Pancreas (tissue), 10 donors: ENCODE data around the gene MAP3K19. TPM values are rescaled to one million over a fixed set of nuclear protein-coding genes. Genes with fewer than 3 reads are reported as not detected.
A peak's percentile ranks its signal among the peaks of the same experiment; 100 is the strongest.

Source experiments
- ATAC-seq, 4 donors: fragments of 200-7000 bp; cut with Tn5 transposase; one replicate each; pipeline versions ENCODE4 v1.8.0 to v1.9.1; 2020; ENCODE audit warnings: mild to moderate bottlenecking in 4 of 4, moderate library complexity in 4 of 4
- DNase-seq, 6 donors: peaks; one replicate each; pipeline ENCODE4 v3.0.0-alpha.2; 2020
- FAIRE-seq: peaks from 2 replicates; lab custom pipeline; 2012; peaks lifted over from hg19 to GRCh38; lab: Jason Lieb, UNC
- H3K27ac ChIP-seq, 4 donors: fragments of 200-600 bp; sonication (generic); 1 replicate in 3 of 4; 2 replicates in 1 of 4; pipeline versions ENCODE4 v1.5.0 to v1.8.0; 2020
- H3K27me3 ChIP-seq, 4 donors: fragments of 200-600 bp; one replicate each; pipeline ENCODE4 v1.8.0; 2021
- H3K36me3 ChIP-seq, 3 donors: fragments of 200-600 bp; sonication (generic) in 1 of 3; one replicate each; pipeline versions ENCODE4 v1.5.0 to v1.8.0; 2020 to 2021
- H3K4me1 ChIP-seq, 3 donors: fragments of 200-600 bp; one replicate each; pipeline ENCODE4 v1.8.0; 2021
- H3K4me3 ChIP-seq, 4 donors: fragments of 200-600 bp; sonication (generic) in 2 of 4; one replicate each; pipeline versions ENCODE4 v1.5.0 to v1.8.0; 2020 to 2021
- H3K9me3 ChIP-seq, 4 donors: fragments of 200-600 bp; one replicate each; pipeline ENCODE4 v1.8.0; 2021
- WGBS, 2 donors: extraction: QIAGEN DNeasy Blood & Tissue Kit; methylation state at CpG; one replicate each; pipeline ENCODE4 v1.1.7; 2013; 5-methylcytosine and 5-hydroxymethylcytosine counted together
- intact Hi-C, 3 donors: fragments of 100-400 bp; cut with DNase I; formaldehyde crosslinking; loops; one replicate each; pipeline versions ENCODE4 v1.11.1 to v1.14.2; 2022
- polyA plus RNA-seq, 2 donors: library from polyadenylated mRNA; stranded (reverse); fragments of 200-250 nt; gene quantifications; one replicate each; pipeline ENCODE4 v1.2.3, GENCODE V29; 2013
- total RNA-seq, 6 donors: library from RNA; stranded (reverse); fragmentation: NEBNext Ultra II Directional in 4 of 6; extraction: Animal tissue kit (Norgen Biotek cat#: 25700) in 4 of 6; gene quantifications; one replicate each; pipeline versions ENCODE4 v1.2.1 to v1.2.4, GENCODE V29; 2021 to 2023
- TF ChIP-seq, protein P1 (sequence below), 4 donors: fragments of 200-600 bp; sonication (generic) in 3 of 4; IDR thresholded peaks; one replicate each; pipeline versions ENCODE4 v1.5.0 to v1.8.0; 2021; ENCODE audit warnings: antibody characterized with exemption in 4 of 4
- donor health status: healthy with polysubstance abuse.
- donor health status: DM: no; HTN: no; CAD: no; lungs with moderate emphysema.
- donor health status: DM: no; HTN: no; CAD: no.
- donor health status: control.
- donor health status: control.
- donor health status: Bipolar disorder and iron deficiency.
- donor health status: DM: yes; HTN: yes; CAD: no.
- donor health status: DM: no; HTN: no; CAD: no.
- donor health status: DM: no; HTN: no; CAD: no.
- donor health status: DM: yes; HTN: yes; CAD: no.

The MAP3K19 gene
- total and polyA plus RNA-seq, 8 donors, result not detected

DNA sequence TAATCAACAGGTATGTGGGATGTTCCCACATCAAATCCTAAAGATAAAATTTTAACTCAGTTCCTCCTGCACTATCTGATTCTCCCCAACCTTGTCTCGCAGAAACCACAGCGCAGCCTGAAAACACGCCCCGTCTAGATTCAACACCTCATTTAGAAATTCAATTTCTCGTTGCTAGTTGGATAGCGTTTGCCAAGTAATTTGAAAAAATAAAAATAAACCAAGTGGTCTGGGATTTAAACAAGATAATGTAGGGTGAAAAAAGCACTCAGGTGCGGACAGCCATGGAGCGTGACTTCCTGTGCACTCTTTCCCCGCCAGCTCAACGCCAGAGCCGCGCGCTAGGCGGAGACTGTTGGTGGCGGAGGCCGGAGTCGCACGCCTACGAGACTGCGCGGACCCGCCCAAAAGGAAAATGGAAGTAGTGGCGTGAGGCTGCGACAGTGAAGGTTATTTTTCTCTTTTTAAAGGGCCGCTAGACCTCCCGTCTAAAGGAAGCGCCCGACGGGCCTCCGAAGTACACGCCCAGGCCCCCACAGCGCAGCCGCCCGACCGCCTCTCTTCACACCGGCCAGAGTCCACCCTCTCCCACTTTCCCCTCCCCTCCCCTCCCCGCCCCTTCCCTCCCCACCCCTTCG, 129.2 kb downstream of the MAP3K19 start:
- Histone ChIP-seq H3K36me3 (no peaks in the 10 kb centered on the region), H3K27me3 (no peaks in the 10 kb centered on the region), H3K4me1 (peaks cover 17 to 33% (median 20%) of the 10 kb centered on the region in 3 donors), H3K27ac (peak overlapping the region; percentile 95 to 99 (median 96)), H3K9me3 (no peaks in the 10 kb centered on the region), H3K4me3 (peak overlapping the region; percentile 27 to 88 (median 46))
- 0 to 1% methylated on average over 36 to 38 of the region's 38 CpGs for WGBS, 2 donors
- peak; percentile 91 for FAIRE-seq
- peak in 1 of 6 donors; percentile 88 for DNase-seq
- intact Hi-C loops, result no loop called here
- ATAC-seq, result peak; percentile 79 to 88 (median 81)
- TF ChIP-seq, protein P1, sequence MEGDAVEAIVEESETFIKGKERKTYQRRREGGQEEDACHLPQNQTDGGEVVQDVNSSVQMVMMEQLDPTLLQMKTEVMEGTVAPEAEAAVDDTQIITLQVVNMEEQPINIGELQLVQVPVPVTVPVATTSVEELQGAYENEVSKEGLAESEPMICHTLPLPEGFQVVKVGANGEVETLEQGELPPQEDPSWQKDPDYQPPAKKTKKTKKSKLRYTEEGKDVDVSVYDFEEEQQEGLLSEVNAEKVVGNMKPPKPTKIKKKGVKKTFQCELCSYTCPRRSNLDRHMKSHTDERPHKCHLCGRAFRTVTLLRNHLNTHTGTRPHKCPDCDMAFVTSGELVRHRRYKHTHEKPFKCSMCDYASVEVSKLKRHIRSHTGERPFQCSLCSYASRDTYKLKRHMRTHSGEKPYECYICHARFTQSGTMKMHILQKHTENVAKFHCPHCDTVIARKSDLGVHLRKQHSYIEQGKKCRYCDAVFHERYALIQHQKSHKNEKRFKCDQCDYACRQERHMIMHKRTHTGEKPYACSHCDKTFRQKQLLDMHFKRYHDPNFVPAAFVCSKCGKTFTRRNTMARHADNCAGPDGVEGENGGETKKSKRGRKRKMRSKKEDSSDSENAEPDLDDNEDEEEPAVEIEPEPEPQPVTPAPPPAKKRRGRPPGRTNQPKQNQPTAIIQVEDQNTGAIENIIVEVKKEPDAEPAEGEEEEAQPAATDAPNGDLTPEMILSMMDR (IDR thresholded peaks at IDR 0.05), result peak in 2 of 4 donors; percentile 9 to 20

DNA sequence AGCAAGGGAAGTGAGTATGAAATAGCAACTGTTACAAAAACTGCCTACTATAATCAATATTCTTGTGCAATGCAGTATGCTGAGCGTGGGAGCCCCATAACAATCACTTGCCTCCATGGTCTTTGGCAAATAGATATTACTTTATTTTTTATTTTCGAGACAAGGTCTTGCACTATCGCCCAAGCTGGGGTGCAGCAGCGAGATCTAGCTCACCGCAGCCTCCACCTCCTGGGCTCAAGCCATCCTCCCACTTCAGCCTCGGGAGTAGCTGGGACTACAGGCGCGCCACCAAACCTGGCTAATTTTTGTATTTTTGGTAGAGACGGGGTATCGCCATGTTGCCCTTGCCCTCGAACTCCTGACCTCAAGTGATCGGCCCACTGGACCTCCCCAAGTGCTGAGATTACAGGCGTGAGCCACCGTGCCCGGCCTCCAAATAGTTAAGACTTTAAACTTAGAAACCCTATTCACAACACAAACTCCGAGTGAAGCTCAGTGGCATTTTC, 129.8 kb downstream of the MAP3K19 start:
- no peaks in the 10 kb centered on the region for H3K9me3 ChIP-seq
- peaks cover 12 to 27% (median 16%) of the 10 kb centered on the region in 3 donors for H3K4me1 ChIP-seq
- no peaks in the 10 kb centered on the region for H3K27me3 ChIP-seq
- peak overlapping the region; percentile 27 to 88 (median 46) for H3K4me3 ChIP-seq
- ATAC-seq (peak in 1 of 4 donors; percentile 0), FAIRE-seq (no peak), DNase-seq (peak in 5 of 6 donors; percentile 21 to 55 (median 38))
- intact Hi-C loops, result no loop called here
- H3K36me3 ChIP-seq, result no peaks in the 10 kb centered on the region
- H3K27ac ChIP-seq, result peak overlapping the region; percentile 95 to 99 (median 96)
- 8% methylated on average over 16 of the region's 16 CpGs for WGBS, 2 donors
- TF ChIP-seq, protein P1 (IDR thresholded peaks at IDR 0.05), result no peak

Other genes with a start within 250 kb of the MAP3K19 start
- gene ACMSD, start 208.8 kb downstream of the MAP3K19 start, total RNA-seq, result under 1 TPM in 3 of 6 donors, not detected in 3; 0.12 to 0.24 (median 0.19) TPM
- gene ACMSD, start 208.8 kb downstream of the MAP3K19 start, polyA plus RNA-seq, result 1 to 10 TPM in 1 of 2 donors, under 1 TPM in 1; 0.61 to 3.4 TPM
- 10 to 100 TPM; 17.2 to 32.6 (median 20.8) TPM for gene CCNT2, start 128.6 kb downstream of the MAP3K19 start, total RNA-seq
- 10 to 100 TPM; 10.9 to 21.9 TPM for gene CCNT2, start 128.6 kb downstream of the MAP3K19 start, polyA plus RNA-seq
- gene RAB3GAP1, start 4.8 kb upstream of the MAP3K19 start, total RNA-seq, result 10 to 100 TPM; 18.3 to 25.5 (median 23.5) TPM
- 10 to 100 TPM; 10.3 to 18.1 TPM for gene RAB3GAP1, start 4.8 kb upstream of the MAP3K19 start, polyA plus RNA-seq